ENCODE data around the gene GCNT3.

GCNT3 gene

GRCh38 chr15:59656897-59657634, 45.5 kb downstream of the GCNT3 start, which contains the start of gene GTF2A2:
Gene GTF2A2, minus strand, starts transcription at chr15:59657515. Its CDS starts 5,238 bp downstream, at chr15:59652277.
- Histone ChIP-seq H3K27ac (ENCODE audit: low read depth, low read length) (peak within 1 kb of the TSS; percentile 85), H3K36me3 (ENCODE audit: insufficient read depth, low read length) (peaks cover 40% of the 10 kb centered on the region)
- under 1% methylated on average over 59 of the region's 59 CpGs for WGBS

GRCh38 chr15:59657635-59658125, 46.1 kb downstream of the GCNT3 start:
- Histone ChIP-seq H3K9me3 (ENCODE audit: insufficient read depth, low read depth, low read length) (no peaks in the 10 kb centered on the region), H3K4me3 (ENCODE audit: low read length) (peak overlapping the region; percentile 91), H3K27me3 (ENCODE audit: insufficient read depth, low read length) (no peaks in the 10 kb centered on the region), H3K9ac (ENCODE audit: low read depth, low read length) (no peak overlapping the region), H3K36me3 (ENCODE audit: insufficient read depth, low read length) (peaks cover 40% of the 10 kb centered on the region), H3K4me1 (ENCODE audit: insufficient read depth, low read length) (peaks cover 15% of the 10 kb centered on the region; the same call in 1 of the 2 replicates), H3K27ac (ENCODE audit: low read depth, low read length) (no peak overlapping the region)
- 80% methylated on average over 22 of the region's 23 CpGs for WGBS

More at GRCh38 chr15:59656897-59657634, 45.5 kb downstream of the GCNT3 start, which contains the start of gene GTF2A2:
- Histone ChIP-seq H3K4me1 (ENCODE audit: insufficient read depth, low read length) (peaks cover 15% of the 10 kb centered on the region; the same call in 1 of the 2 replicates), H3K4me3 (ENCODE audit: low read length) (peak within 1 kb of the TSS; percentile 91), H3K9ac (ENCODE audit: low read depth, low read length) (peak within 1 kb of the TSS; percentile 92), H3K27me3 (ENCODE audit: insufficient read depth, low read length) (no peaks in the 10 kb centered on the region), H3K9me3 (ENCODE audit: insufficient read depth, low read depth, low read length) (no peaks in the 10 kb centered on the region)

GRCh38 chr15:59659366-59659765, 47.8 kb downstream of the GCNT3 start:
- WGBS, result 100% methylated on average over 1 of the region's 1 CpG

GRCh38 chr15:59662260-59662659, 50.7 kb downstream of the GCNT3 start:
- no peaks in the 10 kb centered on the region for H3K9me3 ChIP-seq (ENCODE audit: insufficient read depth, low read depth, low read length)
- H3K27me3 ChIP-seq (ENCODE audit: insufficient read depth, low read length), result no peaks in the 10 kb centered on the region
- no peak overlapping the region for H3K4me3 ChIP-seq (ENCODE audit: low read length)
- WGBS, result 89% methylated on average over 1 of the region's 1 CpG
- no peak overlapping the region for H3K27ac ChIP-seq (ENCODE audit: low read depth, low read length)
- H3K4me1 ChIP-seq (ENCODE audit: insufficient read depth, low read length), result no peaks in the 10 kb centered on the region
- H3K36me3 ChIP-seq (ENCODE audit: insufficient read depth, low read length), result peaks cover 76% of the 10 kb centered on the region
- H3K9ac ChIP-seq (ENCODE audit: low read depth, low read length), result no peak overlapping the region

More at GRCh38 chr15:59659366-59659765, 47.8 kb downstream of the GCNT3 start:
- H3K27me3 ChIP-seq (ENCODE audit: insufficient read depth, low read length), result no peaks in the 10 kb centered on the region
- no peak overlapping the region for H3K4me3 ChIP-seq (ENCODE audit: low read length)
- H3K4me1 ChIP-seq (ENCODE audit: insufficient read depth, low read length), result peaks cover 15% of the 10 kb centered on the region; the same call in 1 of the 2 replicates
- no peak overlapping the region for H3K9ac ChIP-seq (ENCODE audit: low read depth, low read length)
- H3K36me3 ChIP-seq (ENCODE audit: insufficient read depth, low read length), result peaks cover 51% of the 10 kb centered on the region
- no peaks in the 10 kb centered on the region for H3K9me3 ChIP-seq (ENCODE audit: insufficient read depth, low read depth, low read length)
- H3K27ac ChIP-seq (ENCODE audit: low read depth, low read length), result no peak overlapping the region

- Histone ChIP-seq H3K4me3 (ENCODE audit: low read length) (no peak overlapping the region), H3K27ac (ENCODE audit: low read depth, low read length) (no peak overlapping the region), H3K9me3 (ENCODE audit: insufficient read depth, low read depth, low read length) (no peaks in the 10 kb centered on the region), H3K36me3 (ENCODE audit: insufficient read depth, low read length) (peaks cover 93% of the 10 kb centered on the region), H3K9ac (ENCODE audit: low read depth, low read length) (no peak overlapping the region), H3K4me1 (ENCODE audit: insufficient read depth, low read length) (no peaks in the 10 kb centered on the region), H3K27me3 (ENCODE audit: insufficient read depth, low read length) (no peaks in the 10 kb centered on the region)
- 100% methylated on average over 1 of the region's 8 CpGs for WGBS
Observed at GRCh38 chr15:59668556-59668955, 57.0 kb downstream of the GCNT3 start.
